PC-9 (cell line): ENCODE measurements around the gene HOXA2.

ENCODE experiments used
- CTCF ChIP-seq: fragments of 200-600 bp; sonication (generic); conservative IDR thresholded peaks from 2 replicates; pipeline ENCODE4 v1.6.1; 2017; ENCODE audit warnings: mixed run types, antibody characterized with exemption, mild to moderate bottlenecking, moderate library complexity
- EZH2 ChIP-seq: fragments of 200-600 bp; sonication (generic); IDR thresholded peaks from 2 replicates; pipeline ENCODE4 v1.8.0; 2017; ENCODE audit warnings: antibody characterized with exemption, low read depth

GRCh38 chr7:27092819-27093110 lies 9.7 kb downstream of the HOXA2 start:
- TF ChIP-seq CTCF = no peak
- no peak for TF ChIP-seq EZH2
